ENCODE data around the gene PAQR4.
A peak's percentile ranks its signal among the peaks of the same experiment; 100 is the strongest.

PAQR4 gene

DNA sequence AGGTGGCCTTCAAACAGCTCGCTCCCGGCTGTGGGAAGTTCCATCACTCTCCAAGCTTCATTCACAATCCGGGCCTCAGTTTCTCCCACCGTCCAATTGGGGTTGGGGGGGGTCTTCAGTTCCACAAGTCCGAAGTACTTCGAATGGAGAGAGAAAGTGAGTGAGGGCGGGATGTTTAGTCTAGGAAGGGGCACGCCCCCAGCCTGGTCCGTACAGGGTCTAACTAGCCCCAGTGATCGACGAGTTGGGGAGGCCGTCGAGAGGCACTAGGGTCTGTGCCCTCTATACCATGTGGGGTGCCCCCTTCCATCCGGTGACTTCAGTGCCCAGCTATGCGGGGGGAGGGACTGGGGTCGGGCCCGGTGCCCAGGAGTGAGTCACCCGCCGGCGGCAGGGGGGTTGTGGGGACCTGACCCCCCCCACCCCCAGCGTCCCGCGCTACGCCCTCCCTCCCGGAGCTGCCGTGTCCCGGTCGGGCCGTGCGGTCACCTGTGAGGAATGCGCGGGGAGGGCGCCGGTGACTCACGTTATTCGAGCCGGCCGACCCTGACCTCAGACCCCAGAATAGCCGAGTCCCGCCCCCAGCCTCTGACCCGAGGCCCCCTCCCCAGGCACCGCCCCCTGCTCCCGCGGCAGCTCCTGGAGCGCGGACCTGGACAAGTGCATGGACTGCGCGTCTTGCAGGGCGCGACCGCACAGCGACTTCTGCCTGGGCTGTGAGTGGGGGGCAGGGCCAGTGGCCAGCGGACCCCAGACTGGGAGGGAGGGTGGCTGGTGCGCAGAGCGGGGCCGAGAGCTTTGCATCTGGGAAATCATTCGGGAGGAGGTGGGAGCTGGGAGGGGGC lies 51.7 kb downstream of the PAQR4 start:
- no peak for DNase-seq (ENCODE audit: low read depth in 2 of 3, low spot score in 1 of 3)

DNA sequence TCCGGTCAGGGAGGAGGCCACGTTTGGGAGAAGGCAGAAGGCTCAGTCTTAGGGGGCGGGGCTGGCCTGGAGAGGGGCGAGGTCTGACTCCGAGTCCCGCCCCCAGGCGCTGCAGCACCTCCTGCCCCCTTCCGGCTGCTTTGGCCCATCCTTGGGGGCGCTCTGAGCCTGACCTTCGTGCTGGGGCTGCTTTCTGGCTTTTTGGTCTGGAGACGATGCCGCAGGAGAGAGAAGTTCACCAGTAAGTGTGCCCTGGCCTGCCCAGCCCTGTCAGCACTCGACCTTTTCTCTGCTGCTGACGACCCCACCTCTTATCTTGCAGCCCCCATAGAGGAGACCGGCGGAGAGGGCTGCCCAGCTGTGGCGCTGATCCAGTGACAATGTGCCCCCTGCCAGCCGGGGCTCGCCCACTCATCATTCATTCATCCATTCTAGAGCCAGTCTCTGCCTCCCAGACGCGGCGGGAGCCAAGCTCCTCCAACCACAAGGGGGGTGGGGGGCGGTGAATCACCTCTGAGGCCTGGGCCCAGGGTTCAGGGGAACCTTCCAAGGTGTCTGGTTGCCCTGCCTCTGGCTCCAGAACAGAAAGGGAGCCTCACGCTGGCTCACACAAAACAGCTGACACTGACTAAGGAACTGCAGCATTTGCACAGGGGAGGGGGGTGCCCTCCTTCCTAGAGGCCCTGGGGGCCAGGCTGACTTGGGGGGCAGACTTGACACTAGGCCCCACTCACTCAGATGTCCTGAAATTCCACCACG lies 52.5 kb downstream of the PAQR4 start:
- peak; percentile 78 to 86 (median 81) for DNase-seq (ENCODE audit: low read depth in 2 of 3, low spot score in 1 of 3)

DNA sequence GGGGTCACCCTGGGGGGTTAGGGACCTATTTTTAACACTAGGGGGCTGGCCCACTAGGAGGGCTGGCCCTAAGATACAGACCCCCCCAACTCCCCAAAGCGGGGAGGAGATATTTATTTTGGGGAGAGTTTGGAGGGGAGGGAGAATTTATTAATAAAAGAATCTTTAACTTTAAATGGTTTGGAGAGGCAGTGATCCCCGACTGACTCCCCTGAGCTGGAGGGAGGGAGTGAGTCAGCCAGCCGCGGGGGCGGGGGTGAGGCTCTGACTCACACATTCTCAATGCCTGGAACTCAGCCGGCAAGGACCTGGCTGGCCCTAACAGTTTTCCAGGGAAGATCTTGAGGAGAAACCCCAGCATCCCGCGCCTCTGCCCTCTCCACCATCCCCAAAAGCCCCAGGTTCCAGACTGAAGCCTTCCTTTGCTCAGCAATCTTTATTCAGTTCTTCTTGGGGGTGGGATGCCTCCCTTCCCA lies 53.1 kb downstream of the PAQR4 start:
- peak; percentile 84 to 88 (median 87) for DNase-seq (ENCODE audit: low read depth in 2 of 3, low spot score in 1 of 3)

DNA sequence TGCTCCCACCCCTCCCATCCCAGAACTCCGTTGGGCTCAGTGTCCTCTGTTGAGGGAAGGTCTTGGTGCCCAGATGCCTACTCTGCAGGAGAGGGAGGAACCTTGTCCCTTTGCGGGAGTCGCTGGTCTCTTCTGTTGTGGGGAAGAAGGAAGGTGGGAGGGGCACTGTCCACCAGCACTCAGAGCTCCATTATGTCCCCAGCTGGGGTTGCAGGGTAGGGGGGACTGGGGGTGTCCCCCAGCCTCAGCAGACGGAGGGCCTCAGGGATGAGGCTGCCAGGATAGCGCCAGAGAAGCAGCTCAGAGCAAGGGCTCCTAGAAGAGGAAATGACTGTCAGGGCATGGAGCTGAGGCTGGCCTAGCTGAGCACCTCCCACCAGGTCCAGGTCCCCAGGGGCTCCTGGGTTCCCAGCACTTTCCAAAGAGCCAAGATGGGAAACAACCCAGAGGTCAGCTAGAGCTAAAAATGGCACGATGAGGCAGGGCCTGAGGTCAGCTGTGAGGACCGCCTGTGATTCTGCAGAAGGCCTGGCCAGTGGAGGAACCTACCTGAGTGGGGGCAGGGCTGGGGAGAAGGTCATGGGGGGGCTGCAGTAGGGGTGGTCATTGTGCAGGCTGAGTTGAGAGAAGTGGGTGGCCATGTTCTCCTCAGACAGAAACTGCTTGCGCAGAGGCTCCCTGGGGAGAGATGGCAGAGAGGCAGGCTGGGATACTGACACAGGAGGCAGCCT lies 53.7 kb downstream of the PAQR4 start:
- no peak for DNase-seq (ENCODE audit: low read depth in 2 of 3, low spot score in 1 of 3)
